HEK293T (cell line): ENCODE measurements around the gene KRT83.

Source experiments
- FOXM1 ChIP-seq: fragments of 450-650 bp; IDR thresholded peaks from 2 replicates; pipeline ENCODE4 v1.6.1; 2017; ENCODE audit warnings: mild to moderate bottlenecking, borderline replicate concordance
- SUZ12 ChIP-seq: fragments of 450-650 bp; IDR thresholded peaks from 2 replicates; pipeline ENCODE4 v1.6.1; 2016; ENCODE audit warnings: mild to moderate bottlenecking

GRCh38 chr12:52306731-52307130 lies 14.5 kb downstream of the KRT83 start:
- TF ChIP-seq FOXM1 (no peak), SUZ12 (no peak)
